ENCODE data around the gene ZIC1.

The ZIC1 gene

DNA sequence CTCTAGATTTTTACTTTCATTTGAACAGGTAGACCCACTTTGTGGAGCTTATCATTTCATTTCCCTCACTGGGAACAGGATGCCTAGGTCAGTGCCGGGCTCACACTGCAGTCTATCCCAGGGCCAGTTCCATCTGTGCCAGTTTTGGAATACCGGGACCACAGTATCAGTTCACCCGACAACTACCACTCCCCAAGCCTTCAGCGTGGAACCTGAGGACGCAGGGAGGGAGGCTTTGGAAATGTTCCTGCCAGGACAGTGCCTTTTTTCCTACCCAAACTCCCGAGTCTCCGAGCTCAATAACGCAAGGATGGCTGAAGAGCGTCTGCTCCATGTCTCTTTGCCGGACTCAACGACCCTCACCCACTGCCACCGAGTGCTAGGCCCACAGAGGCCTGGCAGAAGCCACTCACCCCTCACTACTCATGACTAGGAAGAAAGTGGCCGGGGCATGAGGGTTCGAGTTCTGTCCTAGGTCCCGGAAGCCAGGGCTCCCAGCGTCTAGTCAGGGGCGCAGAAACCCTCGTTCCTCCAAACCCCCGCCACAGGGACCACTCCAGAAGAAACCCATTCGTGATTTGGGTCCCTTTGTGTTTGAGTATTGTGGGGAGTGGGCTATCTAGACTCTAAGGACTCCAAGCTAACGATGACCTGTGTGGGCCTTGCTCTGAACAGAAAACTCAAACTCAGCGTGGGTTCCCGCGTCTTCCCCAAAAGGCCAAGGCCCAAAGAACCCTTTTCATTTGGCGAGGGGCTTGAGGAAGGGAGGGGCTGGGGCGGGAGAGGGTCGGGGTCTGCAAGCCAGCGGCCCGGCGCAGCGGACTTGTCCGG, 11.4 kb downstream of the ZIC1 start:
- no peak for DNase-seq (ENCODE audit: extremely low read depth in 1 of 2, low read depth in 1 of 2)

GRCh38 chr3:147421184-147421912, 12.2 kb downstream of the ZIC1 start:
- no peak for DNase-seq (ENCODE audit: extremely low read depth in 1 of 2, low read depth in 1 of 2)

DNA sequence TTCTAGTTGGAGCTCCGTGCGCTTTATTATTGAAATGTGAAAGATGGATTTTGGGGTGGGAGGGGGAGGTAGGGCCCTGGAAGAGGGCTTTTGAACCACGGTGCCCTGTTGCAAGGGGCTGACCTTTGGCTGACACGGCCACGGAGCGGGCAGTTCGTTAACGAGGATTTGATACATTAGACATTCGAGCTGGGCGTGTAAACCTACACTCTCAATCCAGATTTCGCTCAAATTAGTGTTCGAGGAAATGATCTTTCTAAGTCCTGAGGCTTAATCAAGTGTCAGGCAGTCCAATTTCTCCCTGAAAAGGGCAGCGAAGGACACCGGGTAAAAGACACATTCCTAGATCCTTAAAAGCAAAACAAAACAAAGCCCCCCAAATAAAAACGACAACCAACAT, 13.0 kb downstream of the ZIC1 start:
- no peak for DNase-seq (ENCODE audit: extremely low read depth in 1 of 2, low read depth in 1 of 2)

GRCh38 chr3:147422601-147423536, 13.7 kb downstream of the ZIC1 start:
- DNase-seq (ENCODE audit: extremely low read depth in 1 of 2, low read depth in 1 of 2): no peak

GRCh38 chr3:147423537-147423797, 14.3 kb downstream of the ZIC1 start:
- no peak for DNase-seq (ENCODE audit: extremely low read depth in 1 of 2, low read depth in 1 of 2)

DNA sequence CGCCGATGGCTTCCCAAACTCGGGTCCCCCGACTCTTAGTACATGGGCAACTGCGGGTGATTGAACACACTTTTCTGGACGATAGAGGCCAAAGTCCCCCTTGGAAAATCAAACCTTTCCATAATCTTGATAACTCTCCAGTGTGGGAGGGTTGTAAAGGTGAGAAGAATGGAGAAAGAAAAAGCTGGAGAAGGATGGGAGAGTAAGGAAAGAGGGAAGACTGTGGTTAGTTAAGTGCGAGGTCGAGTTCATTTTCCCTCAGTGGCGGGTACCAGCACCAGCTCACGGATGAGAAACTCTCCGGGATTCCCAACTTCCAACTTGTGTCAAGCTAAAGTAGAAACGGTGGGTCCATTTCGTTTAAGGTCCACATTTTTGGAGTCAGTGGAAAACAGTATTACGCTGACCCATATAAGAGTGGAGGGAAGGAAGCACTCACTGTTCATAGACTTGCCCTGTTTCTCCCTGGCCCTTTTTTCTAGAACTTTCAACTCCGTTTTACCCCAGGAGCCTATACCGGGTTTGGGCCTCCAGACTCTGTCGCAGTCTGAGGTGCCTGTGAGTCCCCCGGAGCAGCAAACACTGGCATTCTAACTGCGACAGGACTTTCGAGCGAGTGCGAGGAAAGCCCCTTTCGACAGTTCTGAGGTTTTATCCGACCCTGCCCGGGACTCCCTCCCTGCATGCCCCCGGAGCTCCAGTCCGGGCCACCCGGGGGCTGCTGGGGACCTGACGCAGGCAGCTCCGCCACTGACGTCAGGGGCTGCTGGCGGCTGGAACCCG, 14.8 kb downstream of the ZIC1 start:
- DNase-seq (ENCODE audit: extremely low read depth in 1 of 2, low read depth in 1 of 2): no peak

DNA sequence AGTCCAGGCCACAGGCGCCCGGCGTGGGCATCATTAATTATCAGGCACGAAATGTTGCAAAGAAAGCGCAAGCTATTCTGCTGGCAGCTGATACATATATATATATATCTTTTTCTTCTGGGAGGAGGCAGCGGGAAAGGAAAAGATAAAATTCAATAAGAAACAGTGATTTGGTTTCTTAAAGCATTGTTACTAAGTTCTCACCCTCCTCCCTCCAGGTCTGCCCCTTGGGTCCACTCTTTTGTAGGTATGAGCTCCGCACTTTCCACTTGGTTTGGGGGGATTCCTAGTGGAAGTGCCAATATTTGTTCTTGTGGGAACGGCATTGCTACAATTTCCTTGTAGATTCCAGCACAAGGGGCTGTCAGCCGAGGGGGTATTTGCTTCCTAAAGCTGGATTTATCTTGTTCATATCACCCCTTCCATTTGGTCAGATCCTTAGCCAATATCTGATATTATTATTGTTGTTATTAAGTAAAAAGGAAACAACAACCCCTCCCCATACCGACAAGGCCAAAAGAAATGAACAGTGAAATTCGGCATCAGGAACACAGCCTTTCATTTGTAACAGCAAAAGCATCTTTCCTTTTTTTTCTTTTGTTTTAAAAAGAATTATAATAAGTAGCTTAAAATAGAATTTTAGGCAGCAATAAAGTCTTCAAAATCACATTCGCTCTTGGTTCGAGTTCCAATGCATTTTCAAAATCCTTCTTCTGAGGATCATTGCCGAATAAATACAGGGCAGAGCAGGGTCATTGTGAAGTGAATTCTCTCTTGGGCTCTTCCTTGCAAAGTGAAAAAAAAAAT, 15.6 kb downstream of the ZIC1 start:
- no peak for DNase-seq (ENCODE audit: extremely low read depth in 1 of 2, low read depth in 1 of 2)

GRCh38 chr3:147425388-147425850, 16.3 kb downstream of the ZIC1 start:
- no peak for DNase-seq (ENCODE audit: extremely low read depth in 1 of 2, low read depth in 1 of 2)

DNA sequence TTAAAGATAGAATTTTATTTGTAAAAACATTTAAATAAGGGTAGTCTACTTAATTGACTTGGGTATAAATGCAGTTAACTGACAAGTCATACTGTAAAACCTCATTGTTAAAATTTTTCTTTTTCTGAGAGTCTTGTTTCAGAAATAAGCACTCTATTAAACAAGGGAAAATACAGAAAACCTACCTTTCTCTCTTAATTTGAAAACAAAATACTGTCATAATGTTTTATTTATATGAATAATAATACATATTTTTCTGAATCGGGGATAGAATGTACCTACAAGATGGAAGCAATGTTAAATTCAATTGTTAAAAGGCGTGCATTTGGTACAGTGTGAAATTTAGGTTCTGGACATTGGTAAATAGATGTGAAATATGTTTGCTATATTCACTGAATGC, 17.8 kb downstream of the ZIC1 start:
- no peak for DNase-seq (ENCODE audit: extremely low read depth in 1 of 2, low read depth in 1 of 2)

DNA sequence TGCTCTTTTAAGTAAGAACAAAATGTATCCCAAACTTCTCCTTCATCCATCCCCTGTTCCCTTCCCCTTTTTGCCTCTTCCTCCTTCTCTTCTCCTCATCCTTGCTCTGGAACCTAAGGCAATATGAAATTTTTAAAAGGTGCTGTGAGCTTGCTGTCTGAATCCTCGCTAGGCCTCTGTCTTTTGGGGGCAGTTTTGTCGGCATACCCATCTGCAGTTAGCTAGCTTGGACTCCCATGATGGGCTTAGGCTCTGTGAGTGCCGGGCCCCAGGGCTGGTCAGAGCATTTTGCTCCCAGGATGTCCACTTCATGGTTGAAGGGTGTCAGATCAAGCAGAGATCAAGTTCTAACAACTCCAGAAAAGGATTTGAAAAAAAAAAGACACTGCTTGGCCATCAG, 18.6 kb downstream of the ZIC1 start:
- no peak for DNase-seq (ENCODE audit: extremely low read depth in 1 of 2, low read depth in 1 of 2)

DNA sequence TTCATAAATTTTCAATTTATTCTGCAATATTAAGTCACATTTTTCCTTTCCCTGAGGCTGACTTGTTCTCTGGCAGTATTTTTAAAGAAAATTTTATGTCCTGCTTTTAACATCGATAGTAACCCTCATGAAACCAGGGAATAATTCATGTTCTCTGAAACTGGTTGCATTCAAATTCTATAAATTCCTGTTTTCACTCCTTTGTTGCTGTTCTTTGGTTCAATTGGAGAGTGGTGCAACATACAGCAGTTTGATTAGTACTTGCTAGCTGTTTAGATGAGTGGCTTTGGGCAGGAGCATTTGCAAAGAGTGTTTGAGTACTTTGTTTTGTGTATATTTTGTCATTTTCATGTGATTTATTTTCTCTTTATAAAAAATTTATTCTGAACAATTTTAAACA, 19.2 kb downstream of the ZIC1 start:
- no peak for DNase-seq (ENCODE audit: extremely low read depth in 1 of 2, low read depth in 1 of 2)

DNA sequence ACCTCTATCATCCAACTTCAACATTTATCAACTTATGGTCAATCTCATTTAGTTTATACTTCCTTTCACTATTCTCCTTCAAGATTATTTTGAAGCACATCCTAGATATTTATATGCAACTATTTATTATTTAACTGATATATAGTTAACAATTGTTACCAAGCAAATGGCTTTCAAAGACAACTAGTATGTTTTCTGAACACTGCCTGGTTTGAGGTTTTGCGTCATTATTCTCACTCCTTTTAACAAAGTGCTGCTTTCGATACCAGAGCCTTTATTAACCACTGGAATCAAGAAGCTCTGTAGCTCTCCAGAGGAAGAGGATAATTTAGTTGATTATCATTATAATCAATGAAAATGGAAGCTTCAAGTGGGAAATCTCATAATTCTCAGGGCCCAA, 19.6 kb downstream of the ZIC1 start:
- DNase-seq (ENCODE audit: extremely low read depth in 1 of 2, low read depth in 1 of 2): no peak

GRCh38 chr3:147431751-147432150, 22.6 kb downstream of the ZIC1 start:
- no peak for DNase-seq (ENCODE audit: extremely low read depth in 1 of 2, low read depth in 1 of 2)

DNA sequence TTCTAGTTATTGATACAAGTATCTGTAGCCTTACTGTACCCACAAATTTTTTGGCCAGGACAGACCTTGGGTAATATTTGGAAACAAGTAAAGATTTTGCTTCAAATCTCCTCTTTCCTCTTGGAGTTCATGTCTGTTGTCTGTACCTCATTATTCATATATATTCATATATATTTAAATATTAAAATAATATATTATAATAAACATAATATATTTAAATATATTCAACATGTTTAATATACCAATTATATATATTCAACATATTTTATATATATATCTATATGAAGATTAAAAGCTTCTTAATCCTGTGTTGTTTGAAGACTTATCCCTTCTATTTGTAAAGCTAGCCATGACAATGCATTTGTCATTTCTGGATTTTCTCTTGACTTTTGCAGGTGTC, 38.1 kb downstream of the ZIC1 start:
- no peak for DNase-seq (ENCODE audit: extremely low read depth in 1 of 2, low read depth in 1 of 2)

- no peak for DNase-seq (ENCODE audit: extremely low read depth in 1 of 2, low read depth in 1 of 2)
Observed at GRCh38 chr3:147449669-147450068, 40.5 kb downstream of the ZIC1 start.

GRCh38 chr3:147458995-147459704, 50.0 kb downstream of the ZIC1 start:
- no peak for DNase-seq (ENCODE audit: extremely low read depth in 1 of 2, low read depth in 1 of 2)

GRCh38 chr3:147462856-147463255, 53.7 kb downstream of the ZIC1 start:
- no peak for DNase-seq (ENCODE audit: extremely low read depth in 1 of 2, low read depth in 1 of 2)

Data from activated CD8-positive, alpha-beta memory T cell treated with anti-CD3 and anti-CD28 coated beads for 1 hour (primary cell).